DLD1 (cell line): ENCODE results near the gene PRDM10.
"Not testable (repeated sequence)": the region's sequence is repeated elsewhere in the genome, so short reads cannot be mapped to it uniquely, and the experiment has no call there.

Source experiments
- in situ Hi-C: cut with HindIII; loops from 2 replicates; pipeline ENCODE4 v1.10.0; 2017; ENCODE audit warnings: low sequenced_read_pairs

Gene PRDM10

DNA sequence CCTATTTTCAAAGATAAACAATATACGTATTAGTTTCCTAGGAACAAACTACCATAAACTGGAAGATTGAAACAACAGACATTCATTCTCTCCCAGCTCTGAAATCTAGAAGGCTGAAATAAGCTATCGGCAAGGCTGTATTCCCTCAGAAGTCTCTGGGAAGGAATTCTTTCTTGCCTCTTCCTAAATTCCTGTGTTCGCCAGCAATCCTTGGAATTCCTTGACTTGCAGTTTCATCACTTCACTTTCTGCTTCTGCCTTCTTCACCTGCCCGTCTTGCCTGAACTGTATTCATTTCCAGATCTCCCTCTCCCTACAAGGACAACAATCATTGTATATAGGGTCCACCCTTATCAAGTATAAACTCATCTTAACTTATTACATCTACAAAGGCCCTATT lies 17.7 kb upstream of the PRDM10 start:
- in situ Hi-C loops, result no loop called here

DNA sequence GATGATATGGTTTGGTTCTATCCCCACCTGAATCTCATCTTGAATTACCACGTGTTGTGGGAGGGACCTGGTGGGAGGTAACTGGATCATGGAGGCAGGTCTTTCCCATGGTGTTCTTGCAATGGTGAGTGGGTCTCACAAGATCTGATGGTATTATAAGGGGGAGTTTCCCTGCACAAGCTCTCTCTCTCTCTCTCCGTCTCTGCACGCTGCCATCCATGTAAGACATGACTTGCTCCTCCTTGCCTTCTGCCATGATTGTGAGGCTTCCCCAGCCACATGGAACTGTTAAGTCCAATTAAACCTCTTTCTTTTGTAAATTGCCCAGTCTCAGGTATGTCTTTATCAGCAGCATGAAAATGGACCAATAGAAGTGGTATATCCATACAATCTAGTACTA lies 13.2 kb upstream of the PRDM10 start:
- in situ Hi-C loops, result not testable (repeated sequence)

DNA sequence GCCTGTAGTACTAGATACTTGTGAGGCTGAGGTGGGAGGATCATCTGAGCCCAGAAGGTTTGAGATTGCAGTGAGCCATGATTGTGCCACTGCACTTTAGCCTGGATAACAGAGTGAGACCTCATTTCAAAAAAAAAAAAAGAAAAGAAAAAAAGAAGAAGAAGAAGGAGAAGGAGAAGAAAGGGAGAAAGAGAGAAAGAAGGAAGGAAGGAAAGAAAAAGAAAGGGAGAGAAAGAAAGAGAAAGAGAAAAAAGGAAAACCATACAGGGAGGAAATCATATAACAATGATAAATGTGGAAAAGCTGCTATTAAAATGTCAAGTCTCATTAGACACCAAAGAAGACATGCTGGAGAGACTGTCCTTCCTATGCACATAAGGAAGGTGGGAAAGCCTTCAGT lies 5.7 kb upstream of the PRDM10 start:
- in situ Hi-C loops, result no loop called here

DNA sequence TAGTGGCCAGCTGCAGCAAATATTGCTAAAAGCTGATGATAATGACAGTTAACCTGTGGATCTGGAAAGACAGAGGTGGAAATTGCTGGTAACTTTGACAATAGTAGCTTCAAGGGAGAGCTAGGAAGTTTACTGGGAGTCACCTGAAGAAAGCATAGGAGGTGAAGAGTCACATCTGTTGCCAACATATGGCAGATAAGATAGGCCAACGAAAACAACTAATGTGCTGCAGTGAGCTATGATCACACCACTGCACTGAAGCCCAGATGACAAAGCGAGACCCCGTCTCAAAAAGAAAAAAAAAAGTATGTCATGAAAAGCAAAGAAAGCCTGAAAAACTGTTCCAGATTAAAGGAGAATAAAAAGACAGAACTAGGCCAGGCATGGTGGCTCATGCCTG lies 4.3 kb upstream of the PRDM10 start:
- in situ Hi-C loops, result no loop called here

DNA sequence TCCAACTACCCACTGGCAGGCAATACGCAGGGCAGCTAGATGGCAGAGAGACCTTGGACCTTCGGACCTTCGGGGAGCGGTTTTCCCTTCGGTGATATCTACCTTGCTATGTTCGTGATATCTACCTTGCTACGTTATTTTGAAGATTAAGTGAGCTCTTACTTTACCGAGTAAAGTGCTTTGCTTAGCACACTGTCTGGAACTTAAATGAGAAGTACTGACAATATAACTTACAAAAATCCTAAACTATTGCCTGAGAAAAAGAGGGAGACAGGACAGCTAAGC lies 1.0 kb upstream of the PRDM10 start:
- in situ Hi-C loops, result no loop called here

DNA sequence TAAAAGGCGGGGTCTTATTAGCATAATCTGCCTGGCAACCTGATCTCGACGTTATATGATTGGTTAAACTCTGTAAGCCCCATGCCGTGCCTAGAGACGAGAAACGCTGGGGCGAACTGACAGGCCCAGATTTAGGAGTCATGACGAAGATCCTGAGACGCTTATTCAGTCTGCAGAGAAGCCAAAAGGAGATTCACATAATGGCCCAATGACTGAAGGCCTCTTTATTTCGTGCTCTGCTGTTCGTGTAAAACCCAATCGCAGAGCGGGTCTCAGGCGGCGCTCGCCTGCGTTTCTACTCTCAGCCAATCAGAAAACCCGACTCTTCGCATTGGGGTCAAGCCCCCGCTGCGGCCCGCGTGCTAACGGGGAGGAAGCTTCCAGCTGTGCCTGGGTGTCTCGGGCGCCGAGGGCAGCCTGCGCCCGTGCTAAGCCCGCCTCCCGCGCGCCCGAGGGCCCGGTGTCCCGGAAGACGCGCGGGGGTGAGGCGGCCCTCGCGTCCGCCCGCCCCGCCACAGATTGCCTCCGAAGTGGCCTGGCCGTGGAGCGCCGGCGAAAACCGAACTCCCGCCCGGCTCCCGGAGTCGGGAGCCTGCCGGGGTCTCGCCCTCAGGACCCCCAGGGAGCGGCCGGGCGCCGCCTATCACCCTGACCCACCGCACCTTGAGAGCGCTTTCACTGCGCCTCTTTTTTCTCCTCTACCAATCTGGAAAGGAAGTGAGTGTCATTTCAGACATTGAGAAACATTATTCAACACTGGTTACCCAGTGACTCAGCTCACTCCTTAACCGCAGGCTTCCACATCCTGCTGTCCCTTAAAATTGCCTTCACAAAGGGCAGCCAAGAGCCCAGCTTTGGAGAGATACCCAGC lies 446 bp upstream of the PRDM10 start:
- in situ Hi-C loops, result no loop called here

DNA sequence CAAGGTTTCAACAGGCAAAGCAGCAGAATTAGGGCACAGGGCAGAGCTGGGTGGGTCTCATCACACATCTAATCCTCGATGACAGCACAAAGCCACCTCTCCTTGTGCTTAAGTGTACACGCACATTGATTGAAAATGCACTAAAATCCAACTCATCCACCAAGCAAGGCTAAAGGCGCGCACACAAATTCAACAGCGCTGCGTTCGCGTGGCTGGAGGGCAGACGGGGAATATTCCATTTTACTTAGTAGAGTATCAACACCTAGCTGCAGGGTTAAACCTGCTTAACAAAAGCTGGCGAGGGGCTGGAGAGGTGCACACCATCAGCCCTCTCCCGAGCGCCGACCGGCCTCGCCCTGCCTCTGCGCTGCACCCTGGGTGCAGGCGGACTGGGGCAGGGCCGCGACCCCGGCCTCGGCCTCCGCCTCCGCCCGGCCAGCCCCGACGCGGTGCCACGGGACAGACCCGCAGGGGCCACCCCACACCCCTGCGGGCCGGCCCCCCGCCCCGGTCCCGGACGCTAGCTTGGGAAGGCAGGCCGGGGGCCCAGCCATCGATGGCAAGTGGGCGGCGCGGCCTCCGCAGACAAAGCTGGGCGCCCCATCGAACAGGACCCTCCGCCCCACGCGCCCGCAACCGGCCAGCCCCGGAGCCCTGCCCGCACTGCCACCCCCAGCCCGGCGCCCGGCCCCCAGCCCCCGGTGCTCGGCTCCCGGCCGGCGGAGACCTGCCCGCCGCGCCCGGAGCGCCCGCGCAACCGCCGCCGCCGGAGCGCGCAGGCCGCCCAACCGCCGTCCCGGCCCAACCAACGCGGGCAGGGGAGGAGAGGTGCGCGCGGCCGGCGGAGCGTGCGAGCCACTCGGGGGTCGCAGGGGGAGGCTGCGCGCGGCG lies 929 bp downstream of the PRDM10 start:
- in situ Hi-C loops, result no loop called here

DNA sequence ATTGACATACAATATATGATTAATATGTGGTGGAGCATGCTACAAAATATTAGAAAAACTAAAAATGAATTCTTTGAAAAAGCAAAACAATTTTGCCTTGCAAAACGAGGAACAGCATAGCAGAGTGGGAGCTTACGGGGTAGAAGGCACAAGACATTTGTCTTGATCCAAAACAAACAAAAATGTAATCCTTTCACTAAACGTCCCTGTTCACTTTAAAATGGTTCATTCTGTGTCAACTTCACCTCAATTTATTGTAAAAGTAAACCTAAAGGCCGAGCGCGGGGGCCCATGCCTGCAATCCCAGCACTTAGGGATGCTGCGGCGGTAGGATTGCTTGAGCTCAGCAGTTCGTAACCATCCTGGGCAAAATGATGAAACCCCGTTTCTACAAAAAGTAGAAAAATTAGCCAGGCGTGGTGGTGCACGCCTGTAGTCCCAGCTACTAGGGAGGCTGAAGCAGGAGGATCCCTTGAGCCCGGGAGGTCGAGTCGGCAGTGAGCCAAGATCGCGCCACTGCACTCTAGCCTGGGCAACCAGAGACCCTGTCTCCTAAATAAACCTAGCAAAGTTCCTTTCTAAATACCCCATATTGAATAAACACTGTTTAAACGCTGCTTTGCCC lies 2.0 kb downstream of the PRDM10 start:
- in situ Hi-C loops, result no loop called here

DNA sequence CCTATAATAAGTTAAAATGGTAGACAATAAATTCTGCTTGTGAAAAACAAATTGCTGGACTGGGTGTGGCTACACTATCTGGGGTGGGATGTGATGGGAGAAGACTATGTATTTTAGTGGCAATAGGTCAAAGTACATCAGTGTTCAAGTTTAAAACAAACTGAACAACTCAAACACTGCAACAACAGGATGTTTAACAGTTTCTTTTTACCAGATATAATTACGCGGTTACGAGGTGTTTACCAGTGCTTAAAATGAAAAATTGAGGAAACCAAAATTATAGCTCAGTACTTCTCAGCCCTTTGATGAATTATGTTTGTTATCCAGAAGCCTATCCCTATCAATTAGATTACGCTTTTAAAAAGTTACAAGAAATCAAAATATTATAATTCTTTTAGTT lies 3.2 kb downstream of the PRDM10 start:
- in situ Hi-C loops, result no loop called here

DNA sequence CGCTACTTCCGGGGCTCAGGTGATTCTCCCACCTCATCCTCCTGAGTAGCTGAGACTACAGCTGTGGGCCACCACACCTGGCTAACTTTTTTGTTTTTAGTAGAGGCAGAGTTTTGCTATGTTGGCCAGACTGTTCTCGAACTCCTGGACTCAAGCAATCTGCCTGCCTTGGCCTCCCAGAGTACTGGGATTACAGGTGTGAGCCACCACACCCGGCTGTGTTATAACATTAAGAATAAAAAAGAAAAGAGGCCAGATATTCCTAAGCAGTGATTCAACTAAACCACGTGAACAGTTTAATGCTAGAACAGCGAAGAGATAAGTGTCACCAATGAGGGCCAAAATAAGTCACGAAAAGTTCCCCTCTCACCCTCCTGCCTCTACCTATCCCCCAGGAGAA lies 3.7 kb downstream of the PRDM10 start:
- in situ Hi-C loops, result no loop called here

DNA sequence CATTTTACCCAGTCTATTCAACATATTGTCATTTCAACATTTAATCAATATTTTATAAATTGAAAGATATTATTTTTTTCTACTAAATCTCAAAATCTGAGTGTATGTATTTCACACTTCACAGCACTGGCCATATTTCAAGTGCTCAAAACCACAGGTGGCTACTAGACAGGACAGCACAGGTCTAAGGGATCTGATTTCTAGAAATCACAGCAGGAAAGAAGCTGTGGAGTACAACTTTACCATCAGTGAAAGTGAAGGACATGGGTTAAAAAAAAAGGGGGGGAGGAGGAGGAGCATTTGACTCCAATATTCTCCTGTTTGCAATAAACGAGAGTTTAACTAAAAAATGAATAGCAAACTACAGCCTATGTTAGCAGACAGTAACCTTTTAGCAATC lies 4.5 kb downstream of the PRDM10 start:
- in situ Hi-C loops, result no loop called here

DNA sequence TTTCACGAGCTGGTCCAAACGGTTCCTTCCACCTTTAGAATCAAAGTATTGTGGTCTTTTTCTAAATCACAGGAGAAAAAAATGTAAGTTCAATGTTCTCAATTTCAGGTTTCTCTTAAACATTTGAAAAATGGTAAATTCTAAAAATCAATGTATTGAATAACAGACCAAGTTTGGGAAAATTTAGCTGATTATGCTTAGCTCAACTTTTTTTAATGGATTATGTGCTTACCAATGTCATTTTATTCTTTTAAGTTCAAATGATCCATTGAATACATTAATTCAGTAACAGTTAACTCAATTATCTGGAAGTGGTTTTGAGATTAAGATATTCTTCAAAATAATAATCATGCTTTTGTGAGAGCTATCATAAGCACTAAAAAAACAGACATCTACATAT lies 5.1 kb downstream of the PRDM10 start:
- in situ Hi-C loops, result no loop called here

DNA sequence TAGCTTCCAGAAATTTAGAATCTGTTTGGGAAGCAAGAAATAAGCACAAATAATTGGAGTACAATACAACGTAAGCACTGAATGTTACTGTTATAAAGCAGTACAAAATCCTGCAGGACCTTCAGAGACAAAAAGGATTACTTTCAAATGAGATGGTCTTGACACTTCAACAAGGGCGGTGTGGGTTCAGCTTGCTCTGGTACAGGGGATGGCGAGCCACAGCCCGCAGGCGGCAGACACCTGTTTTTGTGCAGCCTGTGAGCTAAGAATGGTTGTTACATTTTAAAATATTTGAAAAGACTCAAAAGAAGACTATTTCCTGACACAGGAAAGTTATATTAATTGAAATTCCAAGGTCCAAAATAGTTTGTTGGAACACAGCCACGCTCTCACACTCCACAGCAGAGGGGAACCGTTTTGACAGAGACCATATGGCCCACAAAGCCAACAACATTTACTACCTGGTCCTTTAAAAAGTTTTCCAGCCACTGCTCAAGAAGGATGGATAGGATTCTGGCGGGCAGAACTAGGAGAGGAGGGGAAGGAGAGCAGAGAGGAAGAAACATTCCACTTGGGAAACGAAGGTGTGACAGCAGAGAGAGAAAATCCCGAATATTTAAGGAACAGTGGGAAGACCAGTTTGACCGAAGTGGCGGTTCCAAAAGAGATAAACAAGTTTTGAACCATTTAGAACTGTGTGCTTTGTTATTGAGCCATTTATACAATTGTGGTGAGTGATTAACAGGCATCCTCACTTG lies 6.3 kb downstream of the PRDM10 start:
- in situ Hi-C loops, result no loop called here

DNA sequence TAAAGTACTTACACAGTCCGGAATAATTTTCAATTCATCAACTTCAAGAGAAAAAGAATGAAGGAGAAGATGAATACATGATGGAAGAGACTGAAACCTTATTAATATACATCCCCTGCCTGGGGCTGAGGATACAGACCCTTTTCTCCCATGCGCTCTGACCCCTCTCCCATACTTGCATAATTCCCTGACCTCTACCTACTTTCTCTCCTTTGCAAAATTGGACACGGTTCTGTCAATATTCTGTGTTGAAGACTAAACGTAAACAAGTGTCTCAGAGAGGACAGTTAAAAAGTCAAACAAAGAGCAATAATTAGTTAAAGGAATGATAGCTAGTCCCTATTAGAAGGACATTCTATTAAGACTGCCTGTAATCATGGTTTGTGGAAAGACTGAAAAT lies 7.5 kb downstream of the PRDM10 start:
- in situ Hi-C loops, result no loop called here

DNA sequence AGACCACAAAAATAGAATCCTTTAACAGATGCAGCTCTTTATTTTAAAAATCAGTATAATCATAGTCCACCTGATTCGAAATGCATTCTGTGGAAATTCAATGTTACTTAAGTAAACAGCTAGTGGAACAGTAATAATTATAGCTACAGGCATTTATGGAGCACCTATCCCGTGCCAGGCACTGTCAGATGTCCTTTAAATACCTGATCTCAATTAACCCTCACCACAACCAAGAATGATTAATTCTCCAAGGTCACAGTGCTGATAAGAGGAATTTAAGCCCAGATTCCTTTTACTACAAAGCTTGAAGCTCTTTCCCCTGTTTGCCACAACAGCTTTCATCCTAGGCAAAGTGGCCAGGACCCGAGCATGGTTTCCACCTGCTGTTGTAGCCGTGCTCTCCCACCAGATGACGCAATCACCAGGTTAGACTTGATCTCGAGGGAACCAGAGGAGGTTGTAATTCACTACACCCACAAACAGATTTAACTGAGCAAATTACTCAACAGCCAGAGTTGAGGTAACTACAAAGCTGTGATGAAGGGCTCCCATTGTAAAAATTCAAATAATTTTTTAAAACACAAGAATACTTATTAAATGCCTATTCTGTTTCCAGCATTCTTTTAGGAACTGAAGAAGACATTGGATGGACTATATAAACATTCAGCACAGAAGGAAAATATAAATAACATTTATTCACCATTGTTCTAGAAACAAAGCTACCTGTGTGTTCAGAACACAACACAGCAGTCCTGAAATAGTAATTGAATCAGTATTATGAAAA lies 10.3 kb downstream of the PRDM10 start:
- in situ Hi-C loops, result no loop called here

DNA sequence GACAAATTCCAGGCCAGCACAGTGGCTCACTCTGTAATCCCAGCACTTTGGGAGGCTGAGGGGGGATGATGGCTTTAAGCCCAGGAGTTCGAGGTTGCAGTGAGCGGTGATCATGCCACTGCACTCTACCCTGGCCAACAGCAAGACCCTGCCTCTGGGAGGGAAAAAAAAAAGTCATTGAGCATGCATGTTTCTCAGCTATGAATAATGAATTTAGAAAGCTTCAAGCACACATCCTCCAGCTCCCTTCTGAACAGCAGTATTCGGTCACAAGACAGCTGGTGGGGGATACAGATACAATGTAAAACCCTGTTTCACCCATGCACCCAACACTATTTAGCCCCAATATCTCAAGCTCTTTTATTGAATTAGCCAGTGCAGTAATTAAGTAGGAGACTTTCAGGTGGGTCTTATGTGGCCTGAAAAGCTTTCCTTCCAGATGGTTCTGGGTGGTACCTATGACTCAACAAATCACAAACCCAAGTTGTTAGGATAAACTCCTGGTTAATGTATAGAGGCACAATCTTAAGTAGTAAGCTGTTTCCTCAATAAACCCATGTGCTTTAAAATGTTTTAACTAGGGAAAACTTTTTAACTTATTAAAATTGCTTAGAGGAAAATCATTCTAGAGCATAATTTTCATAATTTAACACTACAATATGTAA lies 13.4 kb downstream of the PRDM10 start:
- in situ Hi-C loops, result no loop called here

DNA sequence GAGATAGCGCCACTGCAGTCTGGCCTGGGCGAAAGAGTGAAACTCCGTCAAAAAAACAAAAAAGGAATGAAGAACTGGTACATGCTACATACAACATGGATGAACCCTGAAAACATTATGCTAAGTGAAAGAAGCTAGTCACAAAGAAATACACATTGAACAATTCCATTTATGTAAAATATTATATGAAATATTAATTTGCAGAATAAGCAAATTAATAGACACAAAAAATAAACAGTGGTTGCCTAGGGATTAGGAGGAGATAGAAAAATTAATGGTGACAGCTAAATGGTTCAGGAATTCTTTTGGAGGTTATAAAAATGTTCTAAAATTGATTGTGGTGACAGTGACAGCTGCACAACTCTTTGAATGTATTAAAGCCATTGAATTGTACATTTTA lies 14.7 kb downstream of the PRDM10 start:
- in situ Hi-C loops, result no loop called here

DNA sequence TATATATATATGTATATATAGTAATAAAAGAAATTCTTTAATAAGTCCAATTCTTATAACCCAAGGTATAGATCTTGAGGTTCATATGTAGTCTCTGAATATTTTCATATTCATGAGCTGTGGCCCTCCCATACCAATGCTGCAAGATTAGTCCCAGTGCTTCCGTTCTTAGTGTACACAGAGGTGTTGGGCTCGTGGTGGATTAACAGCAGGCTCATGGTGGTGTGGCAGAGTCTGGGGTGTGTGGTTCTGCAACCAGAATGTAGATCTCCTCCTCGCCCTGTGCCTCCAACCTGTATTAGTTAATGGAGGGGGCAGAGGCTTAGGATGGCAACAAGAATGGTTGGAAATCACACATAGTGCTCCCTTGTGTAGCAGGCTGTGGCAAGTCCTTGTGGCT lies 16.8 kb downstream of the PRDM10 start:
- in situ Hi-C loops, result no loop called here

DNA sequence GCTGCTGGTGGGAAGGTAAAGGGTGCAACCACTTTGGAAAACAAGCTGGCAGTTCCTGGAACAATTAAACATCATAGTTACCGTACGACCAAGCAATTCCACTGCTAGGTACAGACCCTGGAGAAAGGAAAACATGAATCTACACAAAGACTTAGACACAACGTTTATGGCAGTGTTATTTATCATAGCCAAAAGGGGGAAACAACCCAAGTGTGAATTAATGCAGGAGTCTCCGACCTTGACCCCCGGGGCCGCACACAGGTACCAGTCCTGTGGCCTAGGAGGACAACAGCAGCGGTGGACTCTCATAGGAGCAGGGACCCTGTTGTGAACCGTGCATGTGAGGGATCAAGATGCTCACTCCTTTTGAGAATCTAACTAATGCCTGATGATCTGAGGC lies 22.5 kb downstream of the PRDM10 start:
- in situ Hi-C loops, result no loop called here

DNA sequence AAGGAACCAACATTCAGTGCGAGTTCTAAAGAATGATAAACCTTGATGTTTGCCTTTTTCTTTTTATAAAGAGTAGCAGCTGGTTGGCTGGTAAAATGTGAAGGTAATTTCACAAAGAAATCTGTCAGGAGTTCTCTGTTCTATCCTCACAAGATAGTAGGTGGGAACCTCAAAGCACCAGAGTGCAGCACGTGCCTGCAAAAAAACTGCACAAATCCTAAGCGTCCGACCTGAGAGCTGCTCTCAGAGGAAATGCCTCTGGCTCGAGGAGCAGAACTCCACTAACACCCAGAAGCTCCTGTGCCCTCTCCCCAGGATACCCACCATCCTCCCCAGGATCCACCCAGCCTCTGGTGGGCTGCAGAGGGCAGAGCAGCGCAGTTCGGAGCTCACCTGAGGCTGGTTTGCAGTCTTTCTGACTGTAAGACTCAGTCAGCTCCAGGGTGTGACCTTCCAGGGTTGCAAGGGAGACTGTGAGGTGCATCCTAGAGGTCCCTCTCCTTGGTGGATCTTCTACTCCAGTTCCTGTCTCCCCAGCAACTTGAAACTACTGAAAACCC lies 23.5 kb downstream of the PRDM10 start:
- in situ Hi-C loops, result no loop called here
